CD4-positive, alpha-beta T cell treated with Interleukin-6 for 4 hours (primary cell): ENCODE data around the gene ADGRA3.

Experiments used
- DNase-seq: peaks from one replicate; pipeline ENCODE4 v3.0.0-alpha.2; 2020; ENCODE audit warnings: mixed read lengths

The ADGRA3 gene

GRCh38 chr4:22504922-22505321 is 10.9 kb downstream of the ADGRA3 start:
- DNase-seq = no peak

GRCh38 chr4:22504447-22504846 is 11.4 kb downstream of the ADGRA3 start:
- no peak for DNase-seq

GRCh38 chr4:22502895-22503814 is 12.7 kb downstream of the ADGRA3 start:
- DNase-seq = no peak

- DNase-seq = no peak
Observed at GRCh38 chr4:22501715-22502095, 14.2 kb downstream of the ADGRA3 start.

- no peak for DNase-seq
Observed at GRCh38 chr4:22500831-22501714, 14.8 kb downstream of the ADGRA3 start.

- DNase-seq = no peak
Observed at GRCh38 chr4:22500128-22500611, 15.7 kb downstream of the ADGRA3 start.

GRCh38 chr4:22498866-22499265 is 17.0 kb downstream of the ADGRA3 start:
- DNase-seq = no peak

- no peak for DNase-seq
Observed at GRCh38 chr4:22496165-22496813, 19.6 kb downstream of the ADGRA3 start.

- DNase-seq = no peak
Observed at GRCh38 chr4:22493523-22493922, 22.3 kb downstream of the ADGRA3 start.

- DNase-seq = no peak
Observed at GRCh38 chr4:22492987-22493386, 22.9 kb downstream of the ADGRA3 start.

GRCh38 chr4:22491939-22492338 is 23.9 kb downstream of the ADGRA3 start:
- no peak for DNase-seq

- DNase-seq = no peak
Observed at GRCh38 chr4:22490718-22491315, 25.0 kb downstream of the ADGRA3 start.

GRCh38 chr4:22488106-22488505 is 27.8 kb downstream of the ADGRA3 start:
- DNase-seq = no peak

- no peak for DNase-seq
Observed at GRCh38 chr4:22487328-22487727, 28.5 kb downstream of the ADGRA3 start.

- no peak for DNase-seq
Observed at GRCh38 chr4:22486276-22486675, 29.6 kb downstream of the ADGRA3 start.

GRCh38 chr4:22485737-22486136 is 30.1 kb downstream of the ADGRA3 start:
- no peak for DNase-seq

GRCh38 chr4:22483551-22483981 is 32.3 kb downstream of the ADGRA3 start:
- no peak for DNase-seq

GRCh38 chr4:22482250-22483127 is 33.4 kb downstream of the ADGRA3 start:
- no peak for DNase-seq

- no peak for DNase-seq
Observed at GRCh38 chr4:22480675-22481327, 35.1 kb downstream of the ADGRA3 start.

GRCh38 chr4:22478426-22478825 is 37.4 kb downstream of the ADGRA3 start:
- no peak for DNase-seq

GRCh38 chr4:22477813-22478182 is 38.1 kb downstream of the ADGRA3 start:
- DNase-seq = no peak
